ENCODE measurements around the gene ITGB3.

GRCh38 chr17:47287068-47287467 lies 33.4 kb downstream of the ITGB3 start:
- TF ChIP-seq CTCF (IDR thresholded peaks at IDR 0.05): no peak
- no peak for TF ChIP-seq POLR2A (IDR thresholded peaks at IDR 0.05)
- no peak for TF ChIP-seq POLR2AphosphoS5 (IDR thresholded peaks at IDR 0.05)
